Measurements from ENCODE around the gene PEF1.
A peak's percentile ranks its signal among the peaks of the same experiment; 100 is the strongest.

PEF1 gene, protein sequence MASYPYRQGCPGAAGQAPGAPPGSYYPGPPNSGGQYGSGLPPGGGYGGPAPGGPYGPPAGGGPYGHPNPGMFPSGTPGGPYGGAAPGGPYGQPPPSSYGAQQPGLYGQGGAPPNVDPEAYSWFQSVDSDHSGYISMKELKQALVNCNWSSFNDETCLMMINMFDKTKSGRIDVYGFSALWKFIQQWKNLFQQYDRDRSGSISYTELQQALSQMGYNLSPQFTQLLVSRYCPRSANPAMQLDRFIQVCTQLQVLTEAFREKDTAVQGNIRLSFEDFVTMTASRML

DNA sequence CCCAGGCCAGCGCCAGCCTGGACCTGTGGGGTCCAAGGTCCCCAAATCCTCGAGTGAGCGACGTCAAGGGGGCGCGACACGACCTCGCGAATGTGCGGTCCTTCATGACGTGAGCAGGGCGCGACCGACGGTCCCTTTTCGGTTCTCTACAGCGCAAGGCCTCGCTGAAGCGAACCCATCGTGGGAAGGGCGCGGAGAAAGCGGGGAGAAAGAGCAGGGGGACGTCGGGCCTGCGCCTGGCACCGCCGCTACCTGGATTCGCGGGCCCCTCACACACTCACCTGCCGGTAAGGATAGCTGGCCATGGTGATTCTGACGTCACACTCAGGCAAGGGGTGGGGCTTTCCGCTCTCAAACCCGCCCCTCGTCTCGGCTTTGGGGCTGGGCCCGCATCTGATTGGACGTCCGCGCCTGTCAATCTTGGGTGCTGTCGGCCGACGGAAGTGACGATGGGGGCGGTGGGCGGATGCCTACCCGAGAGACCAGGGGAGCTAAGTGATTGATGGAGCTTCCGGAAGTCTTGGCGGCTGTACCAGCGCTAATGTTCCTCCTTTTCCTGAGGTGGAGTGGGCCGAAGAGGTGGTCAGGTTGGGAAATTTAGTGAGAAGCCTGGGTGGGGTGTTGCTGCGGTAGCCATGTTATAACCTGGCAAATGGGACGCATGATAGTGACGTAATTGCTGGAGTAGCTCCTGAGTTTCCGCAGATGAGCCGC lies at the start of gene PEF1:
TSS of gene PEF1 (minus strand) at position 317 of the 714 bp plus-strand sequence. CDS start at position 305, 12 bp downstream.
- DNase-seq (ENCODE audit: low spot score in 2 of 2): peak; percentile 99
- peak within 1 kb of the TSS; percentile 95 for H3K4me3 Mint-ChIP-seq
- no peaks in the 10 kb centered on the region for H3K36me3 Mint-ChIP-seq
- H3K4me1 Mint-ChIP-seq: peaks cover 11% of the 10 kb centered on the region
- ATAC-seq (ENCODE audit: low read depth): peak; percentile 89
- no peaks in the 10 kb centered on the region for H3K27me3 Mint-ChIP-seq
- peak within 1 kb of the TSS; percentile 99 for H3K27ac Mint-ChIP-seq
- peaks cover 2% of the 10 kb centered on the region for H3K9me3 Mint-ChIP-seq

DNA sequence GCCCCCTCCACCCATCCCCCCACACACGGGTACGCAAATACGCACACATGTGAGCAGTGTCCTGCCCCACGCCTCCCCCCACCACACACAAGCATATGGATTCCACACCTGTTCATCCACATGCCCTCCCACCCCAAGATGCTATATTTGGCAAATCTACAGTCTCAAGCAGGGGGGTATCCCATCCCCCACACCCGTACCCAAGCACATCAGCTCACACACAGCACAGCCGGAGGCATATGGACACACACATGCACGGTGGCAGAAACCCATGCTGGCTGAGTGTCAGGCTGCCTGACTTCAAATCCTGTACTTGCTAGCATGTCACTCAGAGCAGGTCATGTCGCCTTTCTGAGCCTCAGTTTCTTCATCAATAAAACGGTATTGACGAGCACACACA lies 48.6 kb upstream of the PEF1 start:
- H3K27me3 Mint-ChIP-seq: peaks cover 14% of the 10 kb centered on the region
- no peak overlapping the region for H3K27ac Mint-ChIP-seq
- ATAC-seq (ENCODE audit: low read depth): no peak
- DNase-seq (ENCODE audit: low spot score in 2 of 2): no peak
- no peaks in the 10 kb centered on the region for H3K36me3 Mint-ChIP-seq
- H3K4me1 Mint-ChIP-seq: peaks cover 9% of the 10 kb centered on the region
- H3K9me3 Mint-ChIP-seq: no peaks in the 10 kb centered on the region
- H3K4me3 Mint-ChIP-seq: no peak overlapping the region

DNA sequence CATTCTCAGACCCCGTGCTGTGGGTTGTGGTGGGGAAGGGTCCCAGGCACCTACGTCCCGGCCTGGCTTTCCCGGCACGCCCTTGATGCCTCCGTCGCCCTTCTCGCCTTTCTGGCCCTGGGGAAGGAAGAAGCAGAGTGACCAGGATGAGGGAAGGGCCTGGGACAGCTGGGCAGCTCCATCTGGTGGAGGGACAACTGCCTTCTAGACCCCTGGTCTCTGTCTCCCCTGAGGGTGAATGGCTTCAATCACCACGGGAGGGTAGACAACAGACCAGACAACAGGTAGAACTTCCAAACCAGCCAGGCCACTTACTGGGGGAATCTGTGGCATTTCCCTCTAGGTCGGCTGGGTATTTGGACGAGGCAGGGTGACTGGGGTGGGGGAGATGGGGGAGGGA lies 47.3 kb upstream of the PEF1 start:
- no peak overlapping the region for H3K4me3 Mint-ChIP-seq
- no peak for ATAC-seq (ENCODE audit: low read depth)
- peaks cover 14% of the 10 kb centered on the region for H3K27me3 Mint-ChIP-seq
- DNase-seq (ENCODE audit: low spot score in 2 of 2): no peak
- peaks cover 11% of the 10 kb centered on the region for H3K4me1 Mint-ChIP-seq
- no peak overlapping the region for H3K27ac Mint-ChIP-seq
- no peaks in the 10 kb centered on the region for H3K9me3 Mint-ChIP-seq
- H3K36me3 Mint-ChIP-seq: no peaks in the 10 kb centered on the region

DNA sequence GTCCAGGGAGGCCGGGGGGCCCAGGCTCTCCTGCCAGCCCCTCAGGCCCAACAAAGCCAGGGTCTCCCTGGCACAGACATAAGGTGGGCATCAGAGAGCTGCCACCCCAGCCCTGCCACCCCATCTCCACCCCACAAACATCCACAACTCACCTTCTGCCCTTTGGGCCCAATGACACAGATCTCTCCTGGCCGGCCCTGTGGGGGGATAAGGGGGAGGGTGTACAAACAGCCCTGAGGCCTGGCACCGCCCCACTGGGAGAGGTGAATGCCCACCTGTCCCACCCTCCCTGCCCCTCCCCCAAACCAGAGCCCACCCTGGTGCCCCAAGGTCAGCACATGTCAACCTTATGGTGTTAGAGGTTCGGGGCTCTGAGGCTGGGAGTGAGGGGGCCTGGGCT lies 46.8 kb upstream of the PEF1 start:
- no peak overlapping the region for H3K4me3 Mint-ChIP-seq
- peaks cover 18% of the 10 kb centered on the region for H3K27me3 Mint-ChIP-seq
- no peaks in the 10 kb centered on the region for H3K36me3 Mint-ChIP-seq
- no peaks in the 10 kb centered on the region for H3K9me3 Mint-ChIP-seq
- H3K27ac Mint-ChIP-seq: no peak overlapping the region
- no peak for ATAC-seq (ENCODE audit: low read depth)
- no peak for DNase-seq (ENCODE audit: low spot score in 2 of 2)
- H3K4me1 Mint-ChIP-seq: peaks cover 11% of the 10 kb centered on the region

DNA sequence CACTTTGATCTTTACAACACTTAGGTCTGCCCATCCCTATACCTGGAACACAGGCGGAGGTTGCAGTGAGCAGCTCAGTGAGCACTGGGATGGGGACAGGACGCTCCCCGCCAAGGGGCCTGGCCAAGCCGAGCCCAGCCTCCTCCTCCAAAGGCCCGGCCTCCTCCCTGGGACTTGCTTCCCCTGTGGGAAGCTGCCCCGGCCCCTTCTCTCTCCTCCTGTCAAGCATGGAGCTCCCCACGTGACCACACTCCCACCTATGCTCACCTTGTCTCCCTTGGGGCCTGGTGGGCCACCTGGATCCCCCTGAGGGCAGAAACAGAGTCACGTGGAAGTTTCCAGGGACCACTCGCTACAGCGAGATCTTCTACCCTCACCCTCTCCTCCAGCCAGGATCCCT lies 46.2 kb upstream of the PEF1 start:
- Mint-ChIP-seq H3K36me3 (no peaks in the 10 kb centered on the region), H3K27ac (no peak overlapping the region), H3K4me1 (peaks cover 11% of the 10 kb centered on the region), H3K9me3 (no peaks in the 10 kb centered on the region), H3K27me3 (peaks cover 18% of the 10 kb centered on the region), H3K4me3 (no peak overlapping the region)
- ATAC-seq (ENCODE audit: low read depth) (no peak), DNase-seq (ENCODE audit: low spot score in 2 of 2) (no peak)

DNA sequence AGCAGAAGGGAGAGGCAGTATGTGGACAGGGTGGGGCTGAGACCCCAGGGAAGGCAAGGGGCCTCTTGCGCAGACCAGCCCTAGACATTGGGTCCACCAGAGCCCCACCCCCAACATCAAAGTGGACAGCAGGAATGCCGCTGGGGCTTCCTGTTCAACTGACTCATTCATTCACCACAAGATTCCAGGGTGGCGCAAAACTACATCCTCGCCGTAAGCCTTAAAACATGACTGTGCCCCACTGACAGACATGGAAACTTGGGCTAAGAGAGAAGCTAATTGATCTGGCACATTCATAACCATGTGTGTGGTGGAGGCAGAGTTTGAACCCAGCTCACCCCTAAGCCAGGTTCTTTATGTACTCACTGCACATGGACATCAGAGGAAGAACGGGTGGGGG lies 45.2 kb upstream of the PEF1 start:
- no peaks in the 10 kb centered on the region for H3K9me3 Mint-ChIP-seq
- H3K36me3 Mint-ChIP-seq: no peaks in the 10 kb centered on the region
- no peak overlapping the region for H3K4me3 Mint-ChIP-seq
- DNase-seq (ENCODE audit: low spot score in 2 of 2): no peak
- ATAC-seq (ENCODE audit: low read depth): no peak
- H3K27ac Mint-ChIP-seq: no peak overlapping the region
- peaks cover 23% of the 10 kb centered on the region for H3K27me3 Mint-ChIP-seq
- peaks cover 9% of the 10 kb centered on the region for H3K4me1 Mint-ChIP-seq

DNA sequence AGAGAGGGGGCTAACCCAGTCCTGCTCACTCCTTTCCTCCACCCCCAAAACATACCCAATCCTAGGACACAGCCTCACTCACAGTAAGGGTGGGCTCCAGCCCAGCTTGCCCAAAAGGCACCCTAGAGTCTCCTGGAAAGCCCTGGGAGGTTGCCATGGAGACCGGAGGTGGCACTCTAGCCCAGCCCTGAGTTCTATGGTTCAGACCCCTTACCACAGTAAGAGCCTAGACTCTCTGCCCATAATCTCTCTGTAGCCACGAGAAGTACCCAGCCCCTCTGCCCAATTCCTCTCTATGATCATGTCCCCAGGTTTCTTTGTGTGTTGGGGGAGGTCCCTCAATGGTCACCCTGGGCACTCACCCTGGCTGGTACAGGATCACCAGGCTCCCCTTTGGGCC lies 44.7 kb upstream of the PEF1 start:
- DNase-seq (ENCODE audit: low spot score in 2 of 2) (no peak), ATAC-seq (ENCODE audit: low read depth) (no peak)
- Mint-ChIP-seq H3K4me1 (peaks cover 9% of the 10 kb centered on the region), H3K36me3 (no peaks in the 10 kb centered on the region), H3K27ac (no peak overlapping the region), H3K27me3 (peaks cover 25% of the 10 kb centered on the region), H3K4me3 (no peak overlapping the region), H3K9me3 (no peaks in the 10 kb centered on the region)

DNA sequence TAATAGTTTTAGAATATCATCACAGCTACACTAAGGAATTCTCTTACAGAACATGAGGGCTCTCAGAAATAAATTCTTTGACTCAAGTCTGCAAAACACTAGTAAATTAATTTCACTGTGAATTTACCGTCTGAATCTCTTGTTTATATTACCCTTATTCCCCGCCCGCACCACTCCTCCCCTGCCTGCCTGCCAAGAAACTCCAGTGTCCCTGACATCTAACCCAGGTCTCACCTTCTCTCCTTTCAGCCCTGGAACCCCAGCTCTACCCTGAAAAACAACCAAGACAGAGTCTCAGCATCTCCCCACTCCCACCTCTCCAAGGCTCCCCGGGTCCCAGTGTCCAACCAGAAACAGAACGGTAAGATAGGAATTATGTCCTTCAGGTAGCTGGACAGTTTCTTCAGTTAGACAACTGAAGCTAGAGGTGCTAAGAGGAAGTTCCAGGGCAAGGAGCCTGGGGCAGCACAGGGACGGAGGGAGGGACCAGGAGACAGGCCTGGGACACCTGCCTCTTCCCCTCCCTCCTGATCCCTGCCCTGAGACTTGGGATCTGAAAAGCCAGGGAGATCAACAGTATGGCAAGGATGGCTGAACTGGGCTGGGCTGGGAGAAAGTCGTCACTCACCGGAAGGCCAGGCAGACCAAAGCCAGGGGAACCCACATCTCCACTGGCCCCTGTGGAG lies 43.7 kb upstream of the PEF1 start:
- peaks cover 9% of the 10 kb centered on the region for H3K4me1 Mint-ChIP-seq
- H3K9me3 Mint-ChIP-seq: no peaks in the 10 kb centered on the region
- H3K36me3 Mint-ChIP-seq: no peaks in the 10 kb centered on the region
- no peak overlapping the region for H3K4me3 Mint-ChIP-seq
- DNase-seq (ENCODE audit: low spot score in 2 of 2): no peak
- H3K27ac Mint-ChIP-seq: no peak overlapping the region
- peaks cover 24% of the 10 kb centered on the region for H3K27me3 Mint-ChIP-seq
- no peak for ATAC-seq (ENCODE audit: low read depth)

DNA sequence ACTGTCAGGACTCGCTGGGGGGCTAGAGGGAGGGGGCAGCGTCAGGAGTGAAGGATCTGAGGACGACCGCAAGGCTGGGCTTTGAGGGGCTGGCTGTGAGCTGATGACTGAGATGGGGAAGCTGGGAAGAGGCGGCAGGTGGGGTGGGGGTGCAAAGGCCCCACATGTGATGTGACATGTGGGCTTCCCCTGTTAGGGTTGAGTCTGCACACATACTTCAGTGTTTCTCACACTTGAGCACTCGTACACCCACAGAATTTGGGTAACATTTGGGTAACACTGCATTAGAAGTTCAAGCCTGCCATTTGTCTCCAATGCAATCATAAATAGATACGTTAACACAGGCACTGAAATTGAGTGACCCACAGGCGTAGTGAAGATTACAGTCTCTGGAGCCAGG lies 42.9 kb upstream of the PEF1 start:
- H3K36me3 Mint-ChIP-seq: no peaks in the 10 kb centered on the region
- H3K27me3 Mint-ChIP-seq: peaks cover 24% of the 10 kb centered on the region
- H3K9me3 Mint-ChIP-seq: no peaks in the 10 kb centered on the region
- peaks cover 9% of the 10 kb centered on the region for H3K4me1 Mint-ChIP-seq
- ATAC-seq (ENCODE audit: low read depth) (peak; percentile 90), DNase-seq (ENCODE audit: low spot score in 2 of 2) (no peak)
- no peak overlapping the region for H3K27ac Mint-ChIP-seq
- H3K4me3 Mint-ChIP-seq: no peak overlapping the region

DNA sequence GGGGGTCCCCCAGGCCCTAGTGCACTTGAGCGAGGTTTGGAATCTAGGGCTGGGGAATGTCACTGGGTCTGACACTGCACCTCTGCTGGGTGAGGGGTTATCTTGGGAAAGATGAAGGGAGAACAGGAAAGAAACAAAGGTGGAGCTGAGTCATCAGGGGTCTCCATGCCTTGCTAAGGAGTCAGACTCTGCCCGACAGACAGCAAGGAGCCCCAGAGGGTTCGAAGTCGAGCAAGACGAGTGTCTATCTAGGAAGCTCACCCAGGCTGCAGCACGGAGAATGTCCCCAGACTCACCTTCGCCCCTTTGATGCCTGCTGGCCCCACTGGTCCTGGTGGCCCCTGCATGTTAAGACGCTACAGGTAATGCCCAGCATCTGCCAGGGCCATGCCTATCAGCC lies 41.1 kb upstream of the PEF1 start:
- DNase-seq (ENCODE audit: low spot score in 2 of 2) (no peak), ATAC-seq (ENCODE audit: low read depth) (no peak)
- Mint-ChIP-seq H3K27ac (no peak overlapping the region), H3K4me1 (peaks cover 9% of the 10 kb centered on the region), H3K36me3 (no peaks in the 10 kb centered on the region), H3K9me3 (no peaks in the 10 kb centered on the region), H3K4me3 (no peak overlapping the region), H3K27me3 (peaks cover 22% of the 10 kb centered on the region)

DNA sequence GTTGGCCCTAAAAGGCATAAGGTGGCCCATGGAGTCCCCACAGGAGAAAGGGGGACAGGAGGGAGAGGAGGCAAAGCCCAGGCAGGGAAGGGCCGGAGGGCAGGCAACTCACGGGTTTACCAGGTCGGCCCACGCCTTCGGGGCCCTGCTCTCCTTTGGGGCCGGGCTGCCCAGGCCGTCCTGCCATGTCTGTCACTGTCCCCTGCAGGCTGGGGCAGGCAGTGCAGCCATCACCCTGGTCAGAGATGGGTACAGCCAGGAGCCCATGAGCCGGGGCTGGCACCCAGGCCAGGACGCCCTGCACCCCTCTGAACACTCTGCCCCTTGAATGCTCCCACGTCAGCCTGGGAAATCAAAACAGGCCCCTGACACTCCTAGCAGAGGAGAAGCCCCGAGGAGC lies 39.3 kb upstream of the PEF1 start:
- H3K27me3 Mint-ChIP-seq: peaks cover 24% of the 10 kb centered on the region
- ATAC-seq (ENCODE audit: low read depth): peak; percentile 51
- peaks cover 9% of the 10 kb centered on the region for H3K4me1 Mint-ChIP-seq
- H3K9me3 Mint-ChIP-seq: no peaks in the 10 kb centered on the region
- no peak overlapping the region for H3K4me3 Mint-ChIP-seq
- DNase-seq (ENCODE audit: low spot score in 2 of 2): no peak
- no peaks in the 10 kb centered on the region for H3K36me3 Mint-ChIP-seq
- H3K27ac Mint-ChIP-seq: no peak overlapping the region

DNA sequence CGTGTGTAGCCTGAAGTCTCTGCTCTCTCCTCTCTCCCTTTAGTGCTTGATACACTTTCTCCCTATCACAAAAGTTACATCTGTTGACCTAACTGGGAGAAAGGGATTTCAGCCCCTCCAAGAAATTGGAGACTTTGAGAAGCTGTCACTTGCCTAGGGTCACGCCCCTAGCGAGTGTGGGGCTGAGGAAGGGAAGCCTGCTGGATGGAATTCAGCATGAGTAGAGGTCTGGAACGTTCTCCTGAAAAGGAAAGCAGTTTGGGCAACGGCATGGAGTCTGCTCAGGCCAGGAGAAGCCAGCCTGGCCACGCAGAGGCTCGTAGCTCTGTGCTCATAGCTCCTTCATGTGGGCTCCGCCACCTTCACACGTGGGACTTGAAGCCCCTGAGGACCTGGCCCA lies 36.7 kb upstream of the PEF1 start:
- peaks cover 13% of the 10 kb centered on the region for H3K27me3 Mint-ChIP-seq
- H3K4me1 Mint-ChIP-seq: no peaks in the 10 kb centered on the region
- no peak for ATAC-seq (ENCODE audit: low read depth)

DNA sequence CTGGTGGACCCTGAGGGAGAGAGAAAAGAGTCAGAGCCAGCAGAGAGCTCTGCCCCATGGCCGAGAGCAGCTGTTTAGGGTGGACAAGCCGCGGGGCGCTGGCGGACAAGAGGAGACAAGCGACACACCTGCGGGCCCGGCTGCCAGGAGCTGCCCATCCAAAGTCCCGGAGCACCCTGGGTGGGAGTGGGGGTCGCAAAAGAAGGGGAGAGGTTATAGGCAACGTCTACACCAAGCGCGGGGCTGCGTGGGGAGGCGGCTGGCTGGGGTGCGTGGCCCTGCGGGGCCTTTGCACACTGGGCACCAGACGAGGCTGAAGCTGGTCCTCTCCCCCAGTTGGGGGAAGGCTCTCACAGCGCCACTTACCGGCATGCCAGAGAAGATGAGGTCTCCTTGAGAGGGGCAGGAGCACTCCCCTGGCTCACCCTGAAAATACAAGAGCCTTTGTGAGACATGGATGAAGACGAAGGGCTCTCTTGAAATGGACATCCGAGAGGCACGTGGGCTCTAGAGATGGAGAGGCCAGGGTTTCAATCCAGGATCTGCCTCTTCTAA lies 35.1 kb upstream of the PEF1 start:
- ATAC-seq (ENCODE audit: low read depth) (no peak), DNase-seq (ENCODE audit: low spot score in 2 of 2) (no peak)
- no peak overlapping the region for H3K4me3 Mint-ChIP-seq
- peaks cover 11% of the 10 kb centered on the region for H3K27me3 Mint-ChIP-seq
- H3K36me3 Mint-ChIP-seq: no peaks in the 10 kb centered on the region
- H3K9me3 Mint-ChIP-seq: no peaks in the 10 kb centered on the region
- H3K4me1 Mint-ChIP-seq: no peaks in the 10 kb centered on the region
- no peak overlapping the region for H3K27ac Mint-ChIP-seq

More for the DNA sequence above, 36.7 kb upstream of the PEF1 start:
- no peak for DNase-seq (ENCODE audit: low spot score in 2 of 2)
- Mint-ChIP-seq H3K4me3 (no peak overlapping the region), H3K36me3 (no peaks in the 10 kb centered on the region), H3K9me3 (no peaks in the 10 kb centered on the region), H3K27ac (no peak overlapping the region)

DNA sequence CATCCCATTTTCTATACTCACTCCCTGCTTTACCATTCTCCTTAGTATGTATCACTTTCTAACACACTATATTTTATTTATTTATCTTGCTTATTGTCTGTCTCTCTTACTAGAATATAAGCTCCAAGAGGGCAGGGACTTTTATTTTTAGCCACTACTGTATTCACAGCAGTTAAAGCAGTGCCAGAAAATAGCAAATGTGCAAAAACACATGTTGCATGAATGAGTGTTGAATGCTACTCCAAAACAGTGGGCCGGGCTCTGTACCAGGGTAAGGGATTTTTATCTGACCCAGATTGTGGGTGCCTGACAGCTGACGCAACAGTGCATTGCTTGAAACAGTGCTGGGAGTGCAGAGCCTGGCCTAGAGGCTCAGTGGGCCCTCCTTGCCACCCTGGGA lies 34.4 kb upstream of the PEF1 start:
- Mint-ChIP-seq H3K27me3 (peaks cover 10% of the 10 kb centered on the region), H3K27ac (no peak overlapping the region)

More for the DNA sequence above, 34.4 kb upstream of the PEF1 start:
- Mint-ChIP-seq H3K9me3 (no peaks in the 10 kb centered on the region), H3K4me1 (no peaks in the 10 kb centered on the region), H3K4me3 (no peak overlapping the region), H3K36me3 (no peaks in the 10 kb centered on the region)
- DNase-seq (ENCODE audit: low spot score in 2 of 2) (no peak), ATAC-seq (ENCODE audit: low read depth) (no peak)

All from memory B cell (primary cell).